WTC11 (cell line): ENCODE measurements around the gene RSKR. TPM values are rescaled to one million over a fixed set of nuclear protein-coding genes. Genes with fewer than 3 reads are reported as not detected.

ENCODE experiments used
- ATAC-seq: fragments of 200-7000 bp; cut with Tn5 transposase; 2 replicates; pipeline ENCODE4 v1.10.0; 2021; ENCODE audit warnings: mild to moderate bottlenecking, moderate library complexity
- CTCF ChIA-PET: fragments of 300-600 bp; sonication (Branson Sonifier 250); formaldehyde crosslinking; loops from one replicate; lab custom pipeline; 2021; ENCODE audit warnings: antibody characterized with exemption; lab: Charles Lee
- POLR2A ChIA-PET: fragments of 350-600 bp; sonication (Branson Sonifier 250); formaldehyde crosslinking; loops from one replicate; lab custom pipeline; 2021; ENCODE audit warnings: antibody characterized with exemption; lab: Charles Lee
- DNase-seq: peaks from one replicate; pipeline ENCODE4 v3.0.0; 2021; ENCODE audit warnings: low spot score
- H3K27ac Mint-ChIP-seq: 2 replicates; pipeline ENCODE4 v1.8.0; 2021; ENCODE audit warnings: mixed read lengths
- H3K27me3 Mint-ChIP-seq: 2 replicates; pipeline ENCODE4 v1.8.0; 2021; ENCODE audit warnings: low read depth, mild to moderate bottlenecking, moderate library complexity, mixed read lengths
- H3K36me3 Mint-ChIP-seq: 2 replicates; pipeline ENCODE4 v1.8.0; 2021; ENCODE audit warnings: mixed read lengths
- H3K4me1 Mint-ChIP-seq: 2 replicates; pipeline ENCODE4 v1.8.0; 2022; ENCODE audit warnings: mixed read lengths
- H3K4me3 Mint-ChIP-seq: 2 replicates; pipeline ENCODE4 v1.8.0; 2021; ENCODE audit warnings: mild to moderate bottlenecking, moderate library complexity, mixed read lengths
- H3K9me3 Mint-ChIP-seq: 2 replicates; pipeline ENCODE4 v1.8.0; 2021; ENCODE audit warnings: mixed read lengths
- CREM ChIP-seq: sonication (generic); formaldehyde crosslinking; IDR thresholded peaks from 2 replicates; pipeline ENCODE4 v1.8.1; 2022; ENCODE audit warnings: mild to moderate bottlenecking, missing genetic modification reagents, moderate library complexity
- MLX ChIP-seq: sonication (generic); formaldehyde crosslinking; IDR thresholded peaks from 2 replicates; pipeline ENCODE4 v1.8.1; 2023; ENCODE audit warnings: mild to moderate bottlenecking, missing genetic modification reagents, moderate library complexity
- NR2C2 ChIP-seq: sonication (generic); formaldehyde crosslinking; IDR thresholded peaks from 2 replicates; pipeline ENCODE4 v1.8.0; 2022; ENCODE audit warnings: mild to moderate bottlenecking, missing genetic modification reagents
- SMAD4 ChIP-seq: sonication (generic); formaldehyde crosslinking; IDR thresholded peaks from 2 replicates; pipeline ENCODE4 v1.8.0; 2022; ENCODE audit warnings: mild to moderate bottlenecking, missing genetic modification reagents
- SP1 ChIP-seq: sonication (generic); formaldehyde crosslinking; conservative IDR thresholded peaks from 2 replicates; pipeline ENCODE4 v1.8.1; 2022; ENCODE audit warnings: missing genetic modification reagents
- TCF7 ChIP-seq: sonication (generic); formaldehyde crosslinking; IDR thresholded peaks from 2 replicates; pipeline ENCODE4 v1.8.0; 2022; ENCODE audit warnings: mild to moderate bottlenecking, low read depth, missing genetic modification reagents, moderate library complexity
- TEAD4 ChIP-seq: sonication (generic); formaldehyde crosslinking; IDR thresholded peaks from 2 replicates; pipeline ENCODE4 v1.8.0; 2022; ENCODE audit warnings: mild to moderate bottlenecking, missing genetic modification reagents
- TP53 ChIP-seq: sonication (generic); formaldehyde crosslinking; IDR thresholded peaks from 2 replicates; pipeline ENCODE4 v1.8.1; 2023; ENCODE audit warnings: mild to moderate bottlenecking, missing genetic modification reagents
- USF2 ChIP-seq: sonication (generic); formaldehyde crosslinking; IDR thresholded peaks from 2 replicates; pipeline ENCODE4 v1.8.1; 2023; ENCODE audit warnings: mild to moderate bottlenecking, missing genetic modification reagents, moderate library complexity
- ZNF138 ChIP-seq: sonication (generic); formaldehyde crosslinking; conservative IDR thresholded peaks from 2 replicates; pipeline ENCODE4 v1.8.1; 2022; ENCODE audit warnings: mild to moderate bottlenecking, moderate library complexity, missing genetic modification reagents
- ZNF396 ChIP-seq: fragments of 250-450 bp; sonication (Bioruptor Pico); IDR thresholded peaks from 2 replicates; pipeline ENCODE4 v1.8.0; 2021; ENCODE audit warnings: mild to moderate bottlenecking, moderate library complexity, borderline replicate concordance
- ZNF423 ChIP-seq: fragments of 250-450 bp; sonication (Bioruptor Pico); IDR thresholded peaks from 2 replicates; pipeline ENCODE4 v2.1.2; 2022; ENCODE audit warnings: mild to moderate bottlenecking, moderate library complexity
- ZNF512 ChIP-seq: sonication (generic); formaldehyde crosslinking; IDR thresholded peaks from 2 replicates; pipeline ENCODE4 v1.8.1; 2022; ENCODE audit warnings: missing genetic modification reagents, borderline replicate concordance
- ZNF671 ChIP-seq: fragments of 250-450 bp; sonication (Bioruptor Pico); IDR thresholded peaks from 2 replicates; pipeline ENCODE4 v1.8.0; 2021; ENCODE audit warnings: mild to moderate bottlenecking
- ZSCAN18 ChIP-seq: fragments of 250-450 bp; sonication (Bioruptor Pico); IDR thresholded peaks from 2 replicates; pipeline ENCODE4 v2.1.2; 2022; ENCODE audit warnings: mild to moderate bottlenecking, moderate library complexity
- total RNA-seq: library from RNA; stranded (reverse); gene quantifications from 3 replicates; pipeline ENCODE4 v1.2.3, GENCODE V29; 2021

RSKR gene
- total RNA-seq, 1 experiment from 2014 or later, result 28.0 TPM

GRCh38 chr17:28620010-28620409 lies 6.0 kb upstream of the RSKR start (continued):
- TF ChIP-seq MLX (CRISPR knock-in tag) (no peak), ZNF138 (no peak), CREM (CRISPR knock-in tag) (no peak), TEAD4 (CRISPR knock-in tag) (no peak)

GRCh38 chr17:28618464-28618863 lies 4.5 kb upstream of the RSKR start:
- no peak overlapping the region for H3K27ac Mint-ChIP-seq
- ATAC-seq (no peak), DNase-seq (no peak)
- H3K4me1 Mint-ChIP-seq, result no peaks in the 10 kb centered on the region
- peaks cover 86% of the 10 kb centered on the region for H3K36me3 Mint-ChIP-seq
- H3K9me3 Mint-ChIP-seq, result no peaks in the 10 kb centered on the region
- POLR2A ChIA-PET, result no interaction called here
- no peak overlapping the region for H3K4me3 Mint-ChIP-seq
- CTCF ChIA-PET, result interaction anchor here (1.5 kb wide), 1 partner anchor 25 kb away, joined by 4 read pairs; no protein-coding TSS in a partner anchor
- no peaks in the 10 kb centered on the region for H3K27me3 Mint-ChIP-seq
- TF ChIP-seq ZNF396 (CRISPR knock-in tag) (no peak), ZNF512 (CRISPR knock-in tag) (no peak), ZNF671 (CRISPR knock-in tag) (no peak), SMAD4 (CRISPR knock-in tag) (no peak), TP53 (CRISPR knock-in tag) (no peak), ZSCAN18 (CRISPR knock-in tag) (no peak)
- TF ChIP-seq, all 79 proteins: peak for 0

GRCh38 chr17:28616281-28616680 lies 2.3 kb upstream of the RSKR start:
- CTCF ChIA-PET, result no interaction called here
- Mint-ChIP-seq H3K9me3 (no peaks in the 10 kb centered on the region), H3K36me3 (peaks cover 85% of the 10 kb centered on the region)

More at GRCh38 chr17:28616281-28616680, 2.3 kb upstream of the RSKR start:
- POLR2A ChIA-PET, result interaction anchor here (0.5 to 0.6 kb wide), 2 partner anchors 16 to 224 kb away, joined by 3 to 5 read pairs; no protein-coding TSS in a partner anchor
- Mint-ChIP-seq H3K27ac (no peak overlapping the region), H3K4me3 (no peak overlapping the region), H3K27me3 (no peaks in the 10 kb centered on the region), H3K4me1 (no peaks in the 10 kb centered on the region)
- DNase-seq (no peak), ATAC-seq (no peak)
- TF ChIP-seq ZNF423 (CRISPR knock-in tag) (no peak), SP1 (no peak), TCF7 (CRISPR knock-in tag) (no peak), NR2C2 (CRISPR knock-in tag) (no peak), ZSCAN18 (CRISPR knock-in tag) (no peak), USF2 (CRISPR knock-in tag) (no peak), SMAD4 (CRISPR knock-in tag) (no peak)
